Measurements from ENCODE around the gene SNX11.

SNX11 gene

DNA sequence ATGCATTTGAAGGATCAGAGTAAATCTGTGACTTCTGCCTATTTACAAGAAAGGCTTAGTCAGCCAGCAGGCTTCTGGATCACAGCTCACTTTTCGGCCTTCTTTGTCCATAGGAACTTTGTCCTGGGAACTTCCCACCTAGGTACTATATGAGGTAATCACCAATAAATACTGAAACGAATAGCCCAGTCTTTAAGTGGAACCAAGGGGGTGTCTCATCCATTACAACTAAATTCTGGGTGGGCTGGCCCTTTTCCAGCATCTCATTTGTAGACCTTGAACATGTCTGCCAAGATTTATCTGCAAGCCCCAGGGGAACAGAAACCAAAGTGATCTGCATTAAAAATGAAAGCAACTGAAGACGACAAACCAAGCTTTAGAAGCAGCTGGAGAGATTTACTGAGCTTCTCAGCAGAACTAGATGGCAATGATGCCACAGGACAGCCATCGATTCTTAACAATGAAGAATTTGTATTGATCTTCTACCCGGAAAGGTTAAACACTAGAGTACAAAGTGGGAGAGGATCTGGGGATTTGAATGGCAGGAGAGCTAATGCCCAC lies 55.5 kb downstream of the SNX11 start:
- DNase-seq: peak; percentile 23

GRCh38 chr17:48163809-48164208 lies 56.2 kb downstream of the SNX11 start:
- no peak for DNase-seq

- DNase-seq: no peak
Measured at GRCh38 chr17:48169926-48170325, 62.4 kb downstream of the SNX11 start.
